ENCODE data around the gene ZNF134. TPM values are rescaled to one million over a fixed set of nuclear protein-coding genes. Genes with fewer than 3 reads are reported as not detected.

The ZNF134 gene
- polyA plus RNA-seq, 3 donors = 2.2 to 5.4 (median 3.3) TPM

DNA sequence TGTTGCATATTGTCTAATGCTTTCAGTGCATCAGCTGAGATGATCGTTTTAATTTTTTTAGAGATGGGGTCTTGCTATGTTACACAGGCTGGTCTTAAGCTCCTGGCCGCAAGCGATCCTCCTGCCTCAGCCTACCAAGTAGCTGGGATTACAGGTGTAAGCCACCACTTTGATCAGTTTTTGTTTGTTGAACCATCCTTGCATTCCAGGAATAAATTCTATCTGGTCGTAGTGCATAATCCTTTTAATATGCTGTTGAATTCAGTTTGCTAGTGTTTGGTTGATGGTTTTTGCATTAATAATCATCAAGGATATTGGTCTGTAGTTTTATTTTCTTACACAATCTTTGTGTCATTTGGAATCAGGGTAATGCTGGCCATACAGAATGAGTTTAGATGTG, 23.3 kb downstream of the ZNF134 start:
- H3K4me3 Mint-ChIP-seq = no peak overlapping the region
- H3K27ac Mint-ChIP-seq = no peak overlapping the region
- no peaks in the 10 kb centered on the region for H3K27me3 Mint-ChIP-seq (ENCODE audit: low read depth in 3 of 3)
- H3K9me3 Mint-ChIP-seq = peaks cover 63 to 76% (median 70%) of the 10 kb centered on the region in 7 donors
- peaks cover 17% of the 10 kb centered on the region for H3K4me1 Mint-ChIP-seq
- peaks cover 12% of the 10 kb centered on the region in 2 donors for H3K4me1 ChIP-seq (ENCODE audit: control insufficient read depth in 1 of 2, insufficient read depth in 2 of 2, low read length in 2 of 2)
- TF ChIP-seq, protein P1, sequence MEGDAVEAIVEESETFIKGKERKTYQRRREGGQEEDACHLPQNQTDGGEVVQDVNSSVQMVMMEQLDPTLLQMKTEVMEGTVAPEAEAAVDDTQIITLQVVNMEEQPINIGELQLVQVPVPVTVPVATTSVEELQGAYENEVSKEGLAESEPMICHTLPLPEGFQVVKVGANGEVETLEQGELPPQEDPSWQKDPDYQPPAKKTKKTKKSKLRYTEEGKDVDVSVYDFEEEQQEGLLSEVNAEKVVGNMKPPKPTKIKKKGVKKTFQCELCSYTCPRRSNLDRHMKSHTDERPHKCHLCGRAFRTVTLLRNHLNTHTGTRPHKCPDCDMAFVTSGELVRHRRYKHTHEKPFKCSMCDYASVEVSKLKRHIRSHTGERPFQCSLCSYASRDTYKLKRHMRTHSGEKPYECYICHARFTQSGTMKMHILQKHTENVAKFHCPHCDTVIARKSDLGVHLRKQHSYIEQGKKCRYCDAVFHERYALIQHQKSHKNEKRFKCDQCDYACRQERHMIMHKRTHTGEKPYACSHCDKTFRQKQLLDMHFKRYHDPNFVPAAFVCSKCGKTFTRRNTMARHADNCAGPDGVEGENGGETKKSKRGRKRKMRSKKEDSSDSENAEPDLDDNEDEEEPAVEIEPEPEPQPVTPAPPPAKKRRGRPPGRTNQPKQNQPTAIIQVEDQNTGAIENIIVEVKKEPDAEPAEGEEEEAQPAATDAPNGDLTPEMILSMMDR (IDR thresholded peaks at IDR 0.05) = no peak
- DNase-seq = no peak
- 100% methylated on average over 1 of the region's 4 CpGs for WGBS (ENCODE audit: insufficient coverage)
- peaks cover 48 to 71% of the 10 kb centered on the region in 2 donors for H3K9me3 ChIP-seq (replicated peaks in 1 of 2; ENCODE audit: control insufficient read depth in 1 of 2, insufficient read depth in 1 of 2, low read length in 2 of 2)
- no peak overlapping the region for H3K4me2 ChIP-seq (replicated peaks; ENCODE audit: extremely low read depth, low read length, poor library complexity, severe bottlenecking)
- no peak overlapping the region for H2AFZ ChIP-seq (ENCODE audit: insufficient read depth, low read depth, low read length, poor library complexity, severe bottlenecking)
- H3K79me2 ChIP-seq (ENCODE audit: insufficient read depth, low read length) = no peaks in the 10 kb centered on the region
- peaks cover 64 to 81% of the 10 kb centered on the region in 2 donors for H3K36me3 ChIP-seq (replicated peaks in 1 of 2; ENCODE audit: control insufficient read depth in 1 of 2, insufficient read depth in 2 of 2, low read length in 2 of 2)
- H3K27ac ChIP-seq (ENCODE audit: low read depth in 1 of 2, low read length in 2 of 2) = no peak overlapping the region
- peaks cover 76 to 80% of the 10 kb centered on the region in 2 donors for H3K36me3 Mint-ChIP-seq
- intact Hi-C loops (cut with micrococcal nuclease) = loop anchor here in 1 of 2 donors (10.0 kb wide), 2 partner anchors 253 to 363 kb away; partner anchors contain the start of gene ZNF548
- H4K20me1 ChIP-seq (ENCODE audit: insufficient read depth, low read length) = no peaks in the 10 kb centered on the region
- H3K27me3 ChIP-seq (ENCODE audit: control insufficient read depth in 2 of 2, insufficient read depth in 2 of 2, low read length in 2 of 2) = no peaks in the 10 kb centered on the region
- no peak overlapping the region for H3K9ac ChIP-seq (ENCODE audit: insufficient read depth, low read length, poor library complexity, severe bottlenecking)
- H3K4me3 ChIP-seq (replicated peaks in 1 of 3; ENCODE audit: low read depth in 2 of 3, low read length in 3 of 3) = peak overlapping the region in 1 of 3 experiments; percentile 26

DNA sequence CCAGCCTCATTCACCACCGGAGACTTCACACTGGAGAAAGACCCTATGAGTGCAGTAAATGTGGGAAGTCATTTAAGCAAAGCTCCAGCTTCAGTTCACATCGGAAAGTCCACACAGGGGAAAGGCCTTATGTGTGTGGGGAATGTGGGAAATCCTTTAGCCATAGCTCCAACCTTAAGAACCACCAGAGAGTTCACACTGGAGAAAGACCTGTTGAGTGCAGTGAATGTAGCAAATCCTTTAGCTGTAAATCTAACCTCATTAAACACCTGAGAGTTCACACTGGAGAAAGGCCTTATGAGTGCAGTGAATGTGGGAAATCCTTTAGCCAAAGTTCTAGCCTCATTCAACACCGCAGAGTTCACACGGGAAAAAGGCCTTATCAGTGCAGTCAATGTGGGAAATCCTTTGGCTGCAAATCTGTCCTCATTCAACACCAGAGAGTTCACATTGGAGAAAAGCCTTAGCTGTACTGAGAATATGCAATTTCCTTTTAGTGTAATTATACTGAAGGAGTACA, 27.7 kb downstream of the ZNF134 start:
- no peaks in the 10 kb centered on the region for H3K4me1 Mint-ChIP-seq
- Histone ChIP-seq H3K9ac (ENCODE audit: insufficient read depth, low read length, poor library complexity, severe bottlenecking) (no peak overlapping the region), H4K20me1 (ENCODE audit: insufficient read depth, low read length) (no peaks in the 10 kb centered on the region), H3K4me1 (ENCODE audit: control insufficient read depth in 1 of 2, insufficient read depth in 2 of 2, low read length in 2 of 2) (no peaks in the 10 kb centered on the region), H3K4me3 (replicated peaks in 1 of 3; ENCODE audit: low read depth in 2 of 3, low read length in 3 of 3) (peak overlapping the region in 1 of 3 experiments; percentile 40), H3K9me3 (replicated peaks in 1 of 2; ENCODE audit: control insufficient read depth in 1 of 2, insufficient read depth in 1 of 2, low read length in 2 of 2) (peaks cover 72 to 90% of the 10 kb centered on the region in 2 donors), H3K79me2 (ENCODE audit: insufficient read depth, low read length) (no peaks in the 10 kb centered on the region), H2AFZ (ENCODE audit: insufficient read depth, low read depth, low read length, poor library complexity, severe bottlenecking) (no peak overlapping the region), H3K27ac (ENCODE audit: low read depth in 1 of 2, low read length in 2 of 2) (no peak overlapping the region), H3K27me3 (ENCODE audit: control insufficient read depth in 2 of 2, insufficient read depth in 2 of 2, low read length in 2 of 2) (no peaks in the 10 kb centered on the region), H3K4me2 (replicated peaks; ENCODE audit: extremely low read depth, low read length, poor library complexity, severe bottlenecking) (no peak overlapping the region), H3K36me3 (replicated peaks in 1 of 2; ENCODE audit: control insufficient read depth in 1 of 2, insufficient read depth in 2 of 2, low read length in 2 of 2) (peaks cover 41 to 66% of the 10 kb centered on the region in 2 donors)
- peaks cover 57 to 91% (median 84%) of the 10 kb centered on the region in 7 donors for H3K9me3 Mint-ChIP-seq
- H3K27me3 Mint-ChIP-seq (ENCODE audit: low read depth in 3 of 3) = no peaks in the 10 kb centered on the region
- DNase-seq = no peak
- no peak overlapping the region for H3K27ac Mint-ChIP-seq
- TF ChIP-seq, protein P1 (IDR thresholded peaks at IDR 0.05) = no peak
- peaks cover 60 to 63% of the 10 kb centered on the region in 2 donors for H3K36me3 Mint-ChIP-seq
- no CpG with 5 or more reads among the region's 4 CpGs for WGBS (ENCODE audit: insufficient coverage)
- no peak overlapping the region for H3K4me3 Mint-ChIP-seq
- intact Hi-C loops (cut with micrococcal nuclease) = no loop called here

All from CD14-positive monocyte (primary cell).